K562 (cell line): ENCODE data around the gene KRTCAP2. TPM values are rescaled to one million over a fixed set of nuclear protein-coding genes. Genes with fewer than 3 reads are reported as not detected.

Source experiments
- ATAC-seq: fragments of 200-7000 bp; cut with Tn5 transposase; 3 replicates; pipeline ENCODE4 v1.9.1; 2020; ENCODE audit warnings: moderate library complexity
- BruUV-seq: library from RNA; stranded (reverse); fragments of 400-500 nt; replicated peaks from 2 replicates; lab custom pipeline; 2021; lab: Mats Ljungman, UMichigan
- CTCF ChIA-PET: fragments of 300-600 bp; formaldehyde crosslinking; extraction: SDS; loops from one replicate; lab custom pipeline; 2021; ENCODE audit warnings: low intra/inter-chr PET ratio; lab: Yijun Ruan, JAX
- POLR2A ChIA-PET: fragments of 300-600, 350-650 bp; sonication (Branson Sonifier 250); formaldehyde crosslinking; extraction: SDS; loops from one replicate; lab custom pipeline; 2021; ENCODE audit warnings: antibody characterized with exemption, inconsistent platforms; lab: Yijun Ruan, JAX
- DNase-seq, 4 experiments: peaks; one replicate each; pipeline versions ENCODE4 v3.0.0 to v3.0.0-alpha.2; 2011 to 2018; ENCODE audit warnings: low spot score in 3 of 4, mixed read lengths in 3 of 4; ENCODE audit errors: extremely low read depth in 1 of 4
- FAIRE-seq: peaks from 2 replicates; lab custom pipeline; 2011; peaks lifted over from hg19 to GRCh38; lab: Jason Lieb, UNC
- H2AFZ ChIP-seq: 2 replicates; pipeline ENCODE4 v1.6.0; 2011; ENCODE audit warnings: low read depth, low read length, control low read depth, inconsistent platforms
- H3K27ac ChIP-seq: fragments of 200-600 bp; 3 replicates; pipeline ENCODE4 v1.8.0; 2011; ENCODE audit warnings: low read depth, mild to moderate bottlenecking, control low read depth, inconsistent platforms, low read length, moderate library complexity, mixed read lengths; ENCODE audit errors: extremely low read depth
- H3K27me3 ChIP-seq, 2 experiments: fragments of 300-600 bp in 1 of 2; 2 replicates in 1 of 2; 3 replicates in 1 of 2; pipeline versions ENCODE4 v1.6.0 to v1.8.0; 2011; ENCODE audit warnings: inconsistent platforms in 2 of 2, low read length in 2 of 2, mild to moderate bottlenecking in 1 of 2, mixed read lengths in 1 of 2, moderate library complexity in 1 of 2; ENCODE audit not compliant: control insufficient read depth in 2 of 2, insufficient read depth in 2 of 2
- H3K36me3 ChIP-seq: fragments of 300-600 bp; 3 replicates; pipeline ENCODE4 v1.8.0; 2011; ENCODE audit warnings: mild to moderate bottlenecking, low read length, inconsistent platforms; ENCODE audit not compliant: control insufficient read depth, insufficient read depth
- H3K4me1 ChIP-seq, 2 experiments: fragments of 200-600 bp in 1 of 2; replicated peaks in 1 of 2; 2 replicates in 1 of 2; 3 replicates in 1 of 2; pipeline versions ENCODE4 v1.5.1 to v1.8.0; 2011; ENCODE audit warnings: inconsistent platforms in 2 of 2, low read length in 2 of 2, mild to moderate bottlenecking in 1 of 2, mixed read lengths in 1 of 2, moderate library complexity in 1 of 2; ENCODE audit not compliant: control insufficient read depth in 2 of 2, insufficient read depth in 2 of 2
- H3K4me2 ChIP-seq: 2 replicates; pipeline ENCODE4 v1.6.1; 2011; ENCODE audit warnings: low read length, control low read depth, inconsistent platforms, mixed read lengths; ENCODE audit not compliant: insufficient read depth
- H3K4me3 ChIP-seq: fragments of 200-600 bp; sonication (generic), shearing (Covaris generic); 2 replicates; pipeline ENCODE4 v1.5.1; 2016; ENCODE audit warnings: control low read depth, inconsistent platforms
- H3K79me2 ChIP-seq: fragments of 200-600 bp; 3 replicates; pipeline ENCODE4 v1.8.0; 2011; ENCODE audit warnings: low read length, inconsistent platforms; ENCODE audit not compliant: control insufficient read depth, insufficient read depth
- H3K9ac ChIP-seq, 2 experiments: 2 replicates each; pipeline versions ENCODE4 v1.6.0 to v1.6.1; 2011; ENCODE audit warnings: low read depth in 2 of 2, low read length in 2 of 2, control low read depth in 1 of 2, inconsistent platforms in 1 of 2, mild to moderate bottlenecking in 1 of 2, mixed read lengths in 1 of 2; ENCODE audit not compliant: insufficient read depth in 1 of 2
- H3K9me1 ChIP-seq: one replicate; pipeline ENCODE4 v1.6.0; 2011; ENCODE audit warnings: inconsistent platforms, mild to moderate bottlenecking, low read length, moderate library complexity; ENCODE audit not compliant: control insufficient read depth, insufficient read depth
- H3K9me3 ChIP-seq: replicated peaks from 2 replicates; pipeline ENCODE4 v1.5.1; 2011; ENCODE audit warnings: low read depth, low read length, inconsistent platforms; ENCODE audit not compliant: control insufficient read depth, insufficient read depth
- H4K20me1 ChIP-seq: replicated peaks from 2 replicates; pipeline ENCODE4 v1.6.1; 2011; ENCODE audit warnings: low read length, inconsistent platforms, mixed read lengths; ENCODE audit not compliant: control insufficient read depth, insufficient read depth
- FOXK1 ChIP-seq: sonication (generic); formaldehyde crosslinking; IDR thresholded peaks from 2 replicates; pipeline ENCODE4 v1.8.0; 2022; ENCODE audit warnings: missing genetic modification reagents, mild to moderate bottlenecking, borderline replicate concordance
- HMBOX1 ChIP-seq: sonication (generic); IDR thresholded peaks from 2 replicates; pipeline ENCODE4 v1.6.1; 2016
- NR2F6 ChIP-seq: fragments of 450-650 bp; formaldehyde crosslinking; IDR thresholded peaks from 2 replicates; pipeline ENCODE4 v1.4.0; 2020; ENCODE audit warnings: mild to moderate bottlenecking
- NR4A1 ChIP-seq, 2 experiments: fragments of 250-450 bp in 1 of 2; fragments of 450-650 bp in 1 of 2; sonication (Bioruptor Pico) in 1 of 2; IDR thresholded peaks; 2 replicates each; pipeline versions ENCODE4 v1.4.0 to v1.6.1; 2016 to 2020; ENCODE audit warnings: mild to moderate bottlenecking in 2 of 2, missing compliant biosample characterization in 1 of 2, missing genetic modification characterization in 1 of 2, moderate library complexity in 1 of 2
- RAD21 ChIP-seq, 2 experiments: fragments of 250-450 bp in 1 of 2; fragments of 450-650 bp in 1 of 2; sonication (Bioruptor Pico) in 1 of 2; formaldehyde crosslinking in 1 of 2; IDR thresholded peaks in 1 of 2; conservative IDR thresholded peaks in 1 of 2; 2 replicates each; pipeline versions ENCODE4 v1.4.0 to v1.8.0; 2020 to 2022; ENCODE audit warnings: mild to moderate bottlenecking in 2 of 2, moderate library complexity in 1 of 2
- TAF7 ChIP-seq: fragments of 450-650 bp; IDR thresholded peaks from 2 replicates; pipeline ENCODE4 v1.6.1; 2016; ENCODE audit warnings: missing genetic modification characterization, missing compliant biosample characterization
- TOE1 ChIP-seq, 2 experiments: fragments of 450-650 bp in 1 of 2; sonication (generic) in 1 of 2; formaldehyde crosslinking in 1 of 2; IDR thresholded peaks; 2 replicates each; pipeline versions ENCODE4 v1.7.1 to v1.8.0; 2016 to 2022; ENCODE audit warnings: borderline replicate concordance in 2 of 2, mild to moderate bottlenecking in 2 of 2, antibody characterized with exemption in 1 of 2, inconsistent platforms in 1 of 2, low read depth in 1 of 2, missing genetic modification reagents in 1 of 2, moderate library complexity in 1 of 2
- USF2 ChIP-seq: sonication (generic); formaldehyde crosslinking; IDR thresholded peaks from 2 replicates; pipeline ENCODE4 v1.5.0; 2020; ENCODE audit warnings: missing genetic modification reagents
- ZBTB11 ChIP-seq, 3 experiments: fragments of 200-800 bp in 1 of 3; fragments of 250-450 bp in 1 of 3; fragments of 450-650 bp in 1 of 3; sonication (Bioruptor Pico) in 1 of 3; sonication (Bioruptor generic) in 1 of 3; formaldehyde crosslinking in 1 of 3; IDR thresholded peaks; 2 replicates each; pipeline versions ENCODE4 v1.6.1 to v1.8.0; 2016 to 2022; ENCODE audit warnings: mild to moderate bottlenecking in 2 of 3, missing genetic modification characterization in 2 of 3, missing compliant biosample characterization in 1 of 3, moderate library complexity in 1 of 3
- ZNF175 ChIP-seq: fragments of 200-800 bp; sonication (Bioruptor generic); IDR thresholded peaks from 2 replicates; pipeline ENCODE4 v1.6.1; 2016; ENCODE audit warnings: low read depth, mild to moderate bottlenecking, missing genetic modification characterization, missing compliant biosample characterization
- ZNF639 ChIP-seq, 2 experiments: fragments of 200-800 bp in 1 of 2; sonication (Bioruptor generic) in 1 of 2; sonication (generic) in 1 of 2; formaldehyde crosslinking in 1 of 2; IDR thresholded peaks in 1 of 2; conservative IDR thresholded peaks in 1 of 2; 2 replicates each; pipeline versions ENCODE4 v1.5.0 to v1.6.1; 2016 to 2020; ENCODE audit warnings: missing compliant biosample characterization in 1 of 2, missing genetic modification characterization in 1 of 2, missing genetic modification reagents in 1 of 2
- WGBS: fragments of 100-300 bp; shearing (Covaris generic); methylation state at CpG from one replicate; pipeline ENCODE4 v1.1.6; 2016; ENCODE audit warnings: low coverage, mixed read lengths; ENCODE audit not compliant: insufficient coverage; ENCODE audit errors: missing lambda C conversion rate; 5-methylcytosine and 5-hydroxymethylcytosine counted together
- in situ Hi-C: fragments of 300-500 bp; cut with MboI; formaldehyde crosslinking; loops from 4 replicates; pipeline ENCODE4 v1.15.0; 2018; ENCODE audit warnings: inconsistent platforms, mixed read lengths
- intact Hi-C: fragments of 100-400 bp; cut with micrococcal nuclease; formaldehyde crosslinking; loops from 2 replicates; pipeline ENCODE4 v1.14.2; 2022
- polyA plus RNA-seq, 8 experiments: library from polyadenylated mRNA; depleted of rRNA in 4 of 8; stranded (reverse) in 5 of 8; unstranded in 3 of 8; fragments of >200 nt; fragmentation: Nextera tagmentation in 2 of 8; fragmentation: Illumina TruSeq in 1 of 8; extraction: Ambion mirVana in 2 of 8; extraction: Trizol in 1 of 8; gene quantifications; 2 replicates each; pipeline versions ENCODE4 v1.2.1 to v1.2.3, GENCODE V29; 2011 to 2014; ENCODE audit warnings: inconsistent platforms in 1 of 8, missing spikeins in 1 of 8
- total RNA-seq, 7 experiments: library from RNA; depleted of rRNA in 6 of 7; stranded (reverse); fragments of >200 nt in 6 of 7; fragmentation: Illumina TruSeq in 2 of 7; extraction: Trizol in 2 of 7; gene quantifications; 2 replicates each; pipeline versions ENCODE4 v1.2.1 to v1.2.3, GENCODE V29; 2011 to 2021; ENCODE audit warnings: low replicate concordance in 1 of 7

The KRTCAP2 gene
- total and polyA plus RNA-seq, 9 of the 15 experiments (the other 6 are each of a cell fraction or from before 2014, with no cell fraction given), result 126 to 436 (median 244) TPM

- CTCF ChIA-PET, result no interaction called here
- POLR2A ChIA-PET, result interaction anchor here (0.6 to 1.8 kb wide), 6 partner anchors 10 to 994 kb away, joined by 3 to 10 read pairs (median 4); partner anchors contain the start of gene MTX1
- Histone ChIP-seq H3K9me3 (no peaks in the 10 kb centered on the region), H3K4me2 (peak overlapping the region; percentile 42), H3K27ac (peak overlapping the region; percentile 44), H3K4me3 (0 out of 2 replicates have a peak overlapping the region, but pooled peaks have one; percentile 13), H2AFZ (peak overlapping the region; percentile 95), H3K9ac (peak overlapping the region; percentile 27 to 46; a peak in 2 of 4 replicates), H4K20me1 (no peaks in the 10 kb centered on the region), H3K9me1 (no peaks in the 10 kb centered on the region), H3K36me3 (no peaks in the 10 kb centered on the region; the same call in 1 of the 3 replicates), H3K27me3 (no peaks in the 10 kb centered on the region), H3K4me1 (peaks cover 13 to 26% of the 10 kb centered on the region in 2 experiments), H3K79me2 (peaks cover under 1% of the 10 kb centered on the region; the same call in 1 of the 3 replicates)
- BruUV-seq, result no TSS peak
- WGBS, result 14% methylated on average over 1 of the region's 1 CpG
- in situ Hi-C loops, result no loop called here
- DNase-seq, result peak; percentile 31 to 62 (median 47)
- peak; percentile 74 for ATAC-seq
- intact Hi-C loops, result no loop called here
- no peak for FAIRE-seq
- TF ChIP-seq TOE1 (IDR thresholded peaks at IDR 0.05; ENCODE audit: borderline replicate concordance), result peak; percentile 93
- no peak for TF ChIP-seq TOE1 (CRISPR knock-in tag; IDR thresholded peaks at IDR 0.05; ENCODE audit: borderline replicate concordance, low read depth)
- peak; percentile 56; the same call in 1 of the 2 replicates for TF ChIP-seq ZNF175
- peak; percentile 95 for TF ChIP-seq USF2 (CRISPR knock-in tag)
- TF ChIP-seq TAF7, result no peak
- TF ChIP-seq NR2F6 (CRISPR knock-in tag), result peak; percentile 32; the same call in 1 of the 2 replicates
- TF ChIP-seq HMBOX1, result no peak
- TF ChIP-seq ZNF639 (CRISPR knock-in tag; conservative IDR thresholded peaks at IDR 0.05 in 1 of 2, IDR thresholded peaks at IDR 0.05 in 1 of 2), result 0 out of 4 replicates have a peak, but pooled peaks of 1 of the 2 experiments have one; percentile 20
- 0 out of 4 replicates have a peak, but pooled peaks of 1 of the 2 experiments have one; percentile 7 for TF ChIP-seq RAD21 (CRISPR knock-in tag; conservative IDR thresholded peaks at IDR 0.05 in 1 of 2, IDR thresholded peaks at IDR 0.05 in 1 of 2)
- TF ChIP-seq NR4A1 (CRISPR knock-in tag; IDR thresholded peaks at IDR 0.05), result no peak
- no peak for TF ChIP-seq NR4A1 (tag; IDR thresholded peaks at IDR 0.05)
- 0 out of 6 replicates have a peak, but pooled peaks of 1 of the 3 experiments have one; percentile 47 for TF ChIP-seq ZBTB11 (CRISPR knock-in tag; IDR thresholded peaks at IDR 0.05)
- TF ChIP-seq FOXK1 (CRISPR knock-in tag), result no peak
These were observed 46.5 kb upstream of the KRTCAP2 start for GRCh38 chr1:155219592-155220031.
